Osteoblast (primary cell): ENCODE results near the gene AKR1C3. TPM values are rescaled to one million over a fixed set of nuclear protein-coding genes. Genes with fewer than 3 reads are reported as not detected.

Source experiments
- DNase-seq: peaks from one replicate; pipeline ENCODE4 v3.0.0; 2011; ENCODE audit warnings: low spot score, mixed read lengths; ENCODE audit not compliant: insufficient read length; ENCODE audit errors: missing footprints
- H2AFZ ChIP-seq: 2 replicates; pipeline ENCODE4 v1.6.0; 2011; ENCODE audit warnings: mild to moderate bottlenecking, low read length
- H3K27ac ChIP-seq: 2 replicates; pipeline ENCODE4 v1.5.1; 2011; ENCODE audit warnings: mild to moderate bottlenecking, low read depth, low read length, moderate library complexity
- H3K27me3 ChIP-seq: 2 replicates; pipeline ENCODE4 v1.6.0; 2012; ENCODE audit warnings: mild to moderate bottlenecking, control low read depth, inconsistent platforms, low read length, moderate library complexity; ENCODE audit not compliant: insufficient read depth
- H3K36me3 ChIP-seq: 2 replicates; pipeline ENCODE4 v1.5.1; 2011; ENCODE audit warnings: mild to moderate bottlenecking, low read length, control low read depth, moderate library complexity; ENCODE audit not compliant: insufficient read depth
- H3K4me1 ChIP-seq: 2 replicates; pipeline ENCODE4 v1.5.1; 2011; ENCODE audit warnings: mild to moderate bottlenecking, low read length, control low read depth, moderate library complexity; ENCODE audit not compliant: insufficient read depth
- H3K4me2 ChIP-seq: 2 replicates; pipeline ENCODE4 v1.6.0; 2011; ENCODE audit warnings: mild to moderate bottlenecking, low read length; ENCODE audit not compliant: insufficient read depth
- H3K4me3 ChIP-seq: fragments of 200-600 bp; sonication (generic); 3 replicates; pipeline ENCODE4 v1.5.1; 2012; ENCODE audit warnings: mild to moderate bottlenecking, low read length, inconsistent platforms; ENCODE audit not compliant: insufficient read depth
- H3K79me2 ChIP-seq: 2 replicates; pipeline ENCODE4 v1.6.0; 2012; ENCODE audit warnings: mild to moderate bottlenecking, low read length, control low read depth, inconsistent platforms; ENCODE audit not compliant: insufficient read depth
- H3K9me3 ChIP-seq: 2 replicates; pipeline ENCODE4 v1.5.1; 2011; ENCODE audit warnings: low read depth, low read length, control low read depth
- H4K20me1 ChIP-seq: 2 replicates; pipeline ENCODE4 v1.6.0; 2012; ENCODE audit warnings: mild to moderate bottlenecking, low read length, control low read depth; ENCODE audit not compliant: insufficient read depth
- CTCF ChIP-seq: IDR thresholded peaks from 2 replicates; pipeline ENCODE4 v1.5.1; 2011; ENCODE audit warnings: mild to moderate bottlenecking, low read depth, low read length, moderate library complexity; ENCODE audit errors: extremely low read depth
- small RNA-seq: library from RNA; depleted of rRNA; stranded (forward); fragments of <200 nt; gene quantifications from one replicate; pipeline ENCODE3, GENCODE V24; 2012
- total RNA-seq: library from RNA; depleted of rRNA; stranded (reverse); fragments of >200 nt; gene quantifications from 2 replicates; pipeline ENCODE4 v1.2.3, GENCODE V29; 2012

Gene AKR1C3
- total RNA-seq, 1 donor = 238 TPM

GRCh38 chr10:5147981-5148677 is 53.9 kb downstream of the AKR1C3 start:
- H3K4me1 ChIP-seq = no peaks in the 10 kb centered on the region
- DNase-seq = no peak
- H3K9me3 ChIP-seq = no peaks in the 10 kb centered on the region
- no peak overlapping the region for H2AFZ ChIP-seq
- H3K27me3 ChIP-seq = no peaks in the 10 kb centered on the region
- H3K79me2 ChIP-seq = no peaks in the 10 kb centered on the region
- H3K4me3 ChIP-seq = no peak overlapping the region
- H4K20me1 ChIP-seq = no peaks in the 10 kb centered on the region
- no peaks in the 10 kb centered on the region for H3K36me3 ChIP-seq
- no peak for TF ChIP-seq CTCF
- no peak overlapping the region for H3K4me2 ChIP-seq
- H3K27ac ChIP-seq = no peak overlapping the region

GRCh38 chr10:5148678-5149032 is 54.4 kb downstream of the AKR1C3 start:
- Histone ChIP-seq H2AFZ (no peak overlapping the region), H3K4me3 (no peak overlapping the region), H3K4me2 (no peak overlapping the region), H3K27me3 (no peaks in the 10 kb centered on the region), H3K4me1 (no peaks in the 10 kb centered on the region), H3K27ac (no peak overlapping the region), H3K36me3 (no peaks in the 10 kb centered on the region), H3K9me3 (no peaks in the 10 kb centered on the region), H4K20me1 (no peaks in the 10 kb centered on the region), H3K79me2 (no peaks in the 10 kb centered on the region)
- TF ChIP-seq CTCF = no peak
- no peak for DNase-seq

GRCh38 chr10:5151076-5151475 is 56.9 kb downstream of the AKR1C3 start:
- DNase-seq = no peak
- Histone ChIP-seq H3K4me1 (no peaks in the 10 kb centered on the region), H3K27me3 (no peaks in the 10 kb centered on the region), H3K36me3 (no peaks in the 10 kb centered on the region), H4K20me1 (no peaks in the 10 kb centered on the region), H3K4me2 (no peak overlapping the region), H3K9me3 (no peaks in the 10 kb centered on the region), H3K27ac (no peak overlapping the region), H3K4me3 (no peak overlapping the region), H3K79me2 (no peaks in the 10 kb centered on the region), H2AFZ (no peak overlapping the region)
- no peak for TF ChIP-seq CTCF

- Histone ChIP-seq H4K20me1 (no peaks in the 10 kb centered on the region), H3K27ac (no peak overlapping the region), H3K27me3 (no peaks in the 10 kb centered on the region), H3K4me2 (no peak overlapping the region), H3K36me3 (no peaks in the 10 kb centered on the region), H3K9me3 (no peaks in the 10 kb centered on the region), H2AFZ (no peak overlapping the region), H3K4me3 (no peak overlapping the region), H3K4me1 (no peaks in the 10 kb centered on the region), H3K79me2 (no peaks in the 10 kb centered on the region)
- no peak for DNase-seq
- no peak for TF ChIP-seq CTCF
These were observed 61.7 kb downstream of the AKR1C3 start for GRCh38 chr10:5155951-5156350.

Small RNAs within 50 kb of the gene (small RNA-seq; reads per million reads assigned to genes)
- gene RF00096 = not detected

Other genes starting within 250 kb of the AKR1C3 start
- gene AKR1C1, start 131.0 kb upstream of the AKR1C3 start, total RNA-seq = 108 and 140 TPM in 2 replicates
- 38.6 and 46.0 TPM in 2 replicates for gene AKR1C2, start 90.6 kb upstream of the AKR1C3 start, total RNA-seq
- not detected in 2 replicates for gene AKR1C8, start 90.7 kb downstream of the AKR1C3 start, total RNA-seq
- not detected in 2 replicates for gene AKR1C4, start 102.4 kb downstream of the AKR1C3 start, total RNA-seq